A673 (cell line): ENCODE measurements around the gene NOVA1.

Experiments
- EZH2 ChIP-seq: fragments of 200-600 bp; sonication (generic); IDR thresholded peaks from 2 replicates; pipeline ENCODE4 v1.6.1; 2017; ENCODE audit warnings: borderline replicate concordance, low read depth, mild to moderate bottlenecking, mixed read lengths, antibody characterized with exemption, low read length; ENCODE audit not compliant: poor library complexity, severe bottlenecking
- TF ChIP-seq, protein P1 (sequence below): fragments of 300-800, 200-600 bp; sonication (generic); conservative IDR thresholded peaks from 2 replicates; pipeline ENCODE4 v1.5.1; 2017; ENCODE audit warnings: low read depth, mild to moderate bottlenecking, antibody characterized with exemption, low read length, moderate library complexity, mixed read lengths

GRCh38 chr14:26415618-26416123 lies 182.2 kb downstream of the NOVA1 start:
- TF ChIP-seq, protein P1, sequence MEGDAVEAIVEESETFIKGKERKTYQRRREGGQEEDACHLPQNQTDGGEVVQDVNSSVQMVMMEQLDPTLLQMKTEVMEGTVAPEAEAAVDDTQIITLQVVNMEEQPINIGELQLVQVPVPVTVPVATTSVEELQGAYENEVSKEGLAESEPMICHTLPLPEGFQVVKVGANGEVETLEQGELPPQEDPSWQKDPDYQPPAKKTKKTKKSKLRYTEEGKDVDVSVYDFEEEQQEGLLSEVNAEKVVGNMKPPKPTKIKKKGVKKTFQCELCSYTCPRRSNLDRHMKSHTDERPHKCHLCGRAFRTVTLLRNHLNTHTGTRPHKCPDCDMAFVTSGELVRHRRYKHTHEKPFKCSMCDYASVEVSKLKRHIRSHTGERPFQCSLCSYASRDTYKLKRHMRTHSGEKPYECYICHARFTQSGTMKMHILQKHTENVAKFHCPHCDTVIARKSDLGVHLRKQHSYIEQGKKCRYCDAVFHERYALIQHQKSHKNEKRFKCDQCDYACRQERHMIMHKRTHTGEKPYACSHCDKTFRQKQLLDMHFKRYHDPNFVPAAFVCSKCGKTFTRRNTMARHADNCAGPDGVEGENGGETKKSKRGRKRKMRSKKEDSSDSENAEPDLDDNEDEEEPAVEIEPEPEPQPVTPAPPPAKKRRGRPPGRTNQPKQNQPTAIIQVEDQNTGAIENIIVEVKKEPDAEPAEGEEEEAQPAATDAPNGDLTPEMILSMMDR, result no peak
- no peak for TF ChIP-seq EZH2
